ENCODE data around the gene IL15RA. TPM values are rescaled to one million over a fixed set of nuclear protein-coding genes. Genes with fewer than 3 reads are reported as not detected.
"Not testable (repeated sequence)": the region's sequence is repeated elsewhere in the genome, so short reads cannot be mapped to it uniquely, and the experiment has no call there.

IL15RA gene
- total RNA-seq, 2 donors from 2014 or later: 9.6 to 30.5 TPM

GRCh38 chr10:5918763-5919162 lies 58.6 kb downstream of the IL15RA start:
- Histone ChIP-seq H3K9me3 (no peaks in the 10 kb centered on the region), H3K4me3 (no peak overlapping the region), H3K27ac (no peak overlapping the region), H3K36me3 (peaks cover 100% of the 10 kb centered on the region), H3K27me3 (no peaks in the 10 kb centered on the region), H3K4me1 (no peaks in the 10 kb centered on the region)
- no peak for TF ChIP-seq CTCF (IDR thresholded peaks at IDR 0.05)
- DNase-seq (ENCODE audit: low spot score): no peak

- TF ChIP-seq CTCF (IDR thresholded peaks at IDR 0.05): no peak
- no peaks in the 10 kb centered on the region for H3K9me3 ChIP-seq
- no peaks in the 10 kb centered on the region for H3K27me3 ChIP-seq
- H3K4me3 ChIP-seq: no peak overlapping the region
- H3K27ac ChIP-seq: no peak overlapping the region
- no peak for DNase-seq (ENCODE audit: low spot score)
- peaks cover 100% of the 10 kb centered on the region for H3K36me3 ChIP-seq
- no peaks in the 10 kb centered on the region for H3K4me1 ChIP-seq
Measured at GRCh38 chr10:5917305-5917704, 60.0 kb downstream of the IL15RA start.

GRCh38 chr10:5915451-5915850 lies 61.9 kb downstream of the IL15RA start:
- no peaks in the 10 kb centered on the region for H3K27me3 ChIP-seq
- TF ChIP-seq CTCF (IDR thresholded peaks at IDR 0.05): no peak
- H3K4me1 ChIP-seq: no peaks in the 10 kb centered on the region
- DNase-seq (ENCODE audit: low spot score): no peak
- H3K36me3 ChIP-seq: peaks cover 100% of the 10 kb centered on the region
- no peak overlapping the region for H3K27ac ChIP-seq
- H3K4me3 ChIP-seq: no peak overlapping the region
- no peaks in the 10 kb centered on the region for H3K9me3 ChIP-seq

- no peaks in the 10 kb centered on the region for H3K27me3 ChIP-seq
- no peak for DNase-seq (ENCODE audit: low spot score)
- H3K4me1 ChIP-seq: no peaks in the 10 kb centered on the region
- H3K9me3 ChIP-seq: no peaks in the 10 kb centered on the region
- no peak overlapping the region for H3K27ac ChIP-seq
- TF ChIP-seq CTCF (IDR thresholded peaks at IDR 0.05): no peak
- peaks cover 100% of the 10 kb centered on the region for H3K36me3 ChIP-seq
- H3K4me3 ChIP-seq: no peak overlapping the region
Measured at GRCh38 chr10:5913736-5914135, 63.6 kb downstream of the IL15RA start.

- H3K27ac ChIP-seq: no peak overlapping the region
- no peaks in the 10 kb centered on the region for H3K27me3 ChIP-seq
- no peak for TF ChIP-seq CTCF (IDR thresholded peaks at IDR 0.05)
- peaks cover 88% of the 10 kb centered on the region for H3K36me3 ChIP-seq
- H3K4me1 ChIP-seq: peaks cover 0 to under 1% of the 10 kb centered on the region in 2 donors
- DNase-seq (ENCODE audit: low spot score): no peak
- no peak overlapping the region for H3K4me3 ChIP-seq
- H3K9me3 ChIP-seq: no peaks in the 10 kb centered on the region
Measured at GRCh38 chr10:5911670-5912069, 65.7 kb downstream of the IL15RA start.

- TF ChIP-seq CTCF (IDR thresholded peaks at IDR 0.05): no peak
- Histone ChIP-seq H3K4me1 (peaks cover 0 to 12% of the 10 kb centered on the region in 2 donors), H3K9me3 (no peaks in the 10 kb centered on the region), H3K4me3 (no peak overlapping the region), H3K36me3 (peaks cover 78% of the 10 kb centered on the region), H3K27ac (no peak overlapping the region), H3K27me3 (no peaks in the 10 kb centered on the region)
- no peak for DNase-seq (ENCODE audit: low spot score)
Measured at GRCh38 chr10:5910323-5911100, 66.8 kb downstream of the IL15RA start.

GRCh38 chr10:5908676-5909075 lies 68.7 kb downstream of the IL15RA start:
- Histone ChIP-seq H3K36me3 (peaks cover 60% of the 10 kb centered on the region), H3K4me1 (peaks cover 0 to 26% of the 10 kb centered on the region in 2 donors)
- H3K9me3 ChIP-seq; DNase-seq (ENCODE audit: low spot score); H3K27ac ChIP-seq; H3K27me3 ChIP-seq; H3K4me3 ChIP-seq: not testable (repeated sequence)
